HG03439 (cell line): ENCODE data around the gene POLA1.

Source experiments
- ATAC-seq: cut with Tn5 transposase; IDR thresholded peaks from one replicate; pipeline ENCODE4 v1.9.1; 2021; ENCODE audit warnings: mild to moderate bottlenecking, moderate library complexity; ENCODE audit not compliant: unreplicated experiment

POLA1 gene

GRCh38 chrX:25006586-25007058 lies 312.9 kb downstream of the POLA1 start:
- ATAC-seq = no peak

- ATAC-seq = no peak
These were observed 313.6 kb downstream of the POLA1 start for GRCh38 chrX:25007059-25008053.

GRCh38 chrX:25009407-25009806 lies 315.7 kb downstream of the POLA1 start:
- no peak for ATAC-seq

GRCh38 chrX:25010784-25011588 lies 317.3 kb downstream of the POLA1 start:
- no peak for ATAC-seq

GRCh38 chrX:25011589-25012432 lies 318.1 kb downstream of the POLA1 start:
- no peak for ATAC-seq

- no peak for ATAC-seq
These were observed 318.7 kb downstream of the POLA1 start for GRCh38 chrX:25012433-25012735.

GRCh38 chrX:25012793-25013631 lies 319.3 kb downstream of the POLA1 start:
- ATAC-seq = no peak

GRCh38 chrX:25013632-25014365 lies 320.1 kb downstream of the POLA1 start:
- ATAC-seq = no peak

GRCh38 chrX:25014366-25014838 lies 320.7 kb downstream of the POLA1 start:
- no peak for ATAC-seq

GRCh38 chrX:25015486-25016360 lies 322.0 kb downstream of the POLA1 start, which contains the start of gene ARX:
TSS of gene ARX (minus strand) at chrX:25015965. CDS start at chrX:25015737, 228 bp downstream.
- no peak for ATAC-seq

GRCh38 chrX:25016361-25016671 lies 322.6 kb downstream of the POLA1 start:
- no peak for ATAC-seq

- ATAC-seq = no peak
These were observed 323.4 kb downstream of the POLA1 start for GRCh38 chrX:25016938-25017598.

GRCh38 chrX:25017667-25018247 lies 324.0 kb downstream of the POLA1 start:
- ATAC-seq = no peak

- ATAC-seq = no peak
These were observed 325.0 kb downstream of the POLA1 start for GRCh38 chrX:25018682-25019081.

- no peak for ATAC-seq
These were observed 326.1 kb downstream of the POLA1 start for GRCh38 chrX:25019707-25020390.

- no peak for ATAC-seq
These were observed 326.7 kb downstream of the POLA1 start for GRCh38 chrX:25020391-25020904.
